CD4-positive, alpha-beta T cell (primary cell): ENCODE measurements around the gene CTNNA3. TPM values are rescaled to one million over a fixed set of nuclear protein-coding genes. Genes with fewer than 3 reads are reported as not detected.

ENCODE experiments used
- ATAC-seq: fragments of 200-7000 bp; cut with Tn5 transposase; one replicate; pipeline ENCODE4 v1.10.0; 2022; ENCODE audit warnings: mild to moderate bottlenecking; ENCODE audit not compliant: poor library complexity
- CTCF ChIA-PET: fragments of 350-600 bp; sonication (Branson Sonifier 250); formaldehyde crosslinking; loops from one replicate; lab custom pipeline; 2021; ENCODE audit warnings: antibody characterized with exemption, inconsistent platforms; lab: Charles Lee
- POLR2A ChIA-PET: fragments of 350-600 bp; sonication (Branson Sonifier 250); formaldehyde crosslinking; loops from one replicate; lab custom pipeline; 2021; ENCODE audit warnings: antibody characterized with exemption, inconsistent platforms; lab: Charles Lee
- DNase-seq, 14 experiments: peaks; one replicate each; pipeline ENCODE4 v3.0.0-alpha.2; 2013 to 2020; ENCODE audit warnings: mixed read lengths in 2 of 14
- H3K27ac ChIP-seq, 2 donors: one replicate each; pipeline versions ENCODE4 v1.5.1 to v1.7.0; 2013; ENCODE audit warnings: low read length in 2 of 2, low read depth in 1 of 2, mild to moderate bottlenecking in 1 of 2
- H3K27me3 ChIP-seq, 2 experiments: 1 replicate in 1 of 2; 2 replicates in 1 of 2; pipeline versions ENCODE4 v1.6.1 to v1.7.0; 2013; ENCODE audit warnings: low read length in 2 of 2, control low read depth in 1 of 2, mild to moderate bottlenecking in 1 of 2, moderate library complexity in 1 of 2; ENCODE audit not compliant: insufficient read depth in 2 of 2, control insufficient read depth in 1 of 2
- H3K36me3 ChIP-seq: one replicate; pipeline ENCODE4 v1.6.1; 2013; ENCODE audit warnings: low read length, control low read depth; ENCODE audit not compliant: insufficient read depth
- H3K4me1 ChIP-seq: one replicate; pipeline ENCODE4 v1.6.1; 2013; ENCODE audit warnings: low read length, control low read depth; ENCODE audit not compliant: insufficient read depth
- H3K4me3 ChIP-seq: one replicate; pipeline ENCODE4 v1.5.1; 2013; ENCODE audit warnings: mild to moderate bottlenecking, low read length, moderate library complexity
- H3K9me3 ChIP-seq, 2 experiments: 1 replicate in 1 of 2; 2 replicates in 1 of 2; pipeline versions ENCODE4 v1.6.1 to v1.7.0; 2013; ENCODE audit warnings: low read length in 2 of 2, mild to moderate bottlenecking in 2 of 2, control low read depth in 1 of 2, moderate library complexity in 1 of 2; ENCODE audit not compliant: control insufficient read depth in 1 of 2, insufficient read depth in 1 of 2
- H3K27ac Mint-ChIP-seq: one replicate; pipeline ENCODE4 v1.8.0; 2020; ENCODE audit warnings: mixed read lengths
- H3K27me3 Mint-ChIP-seq: one replicate; pipeline ENCODE4 v1.8.0; 2021; ENCODE audit warnings: mixed read lengths
- H3K36me3 Mint-ChIP-seq: one replicate; pipeline ENCODE4 v1.8.0; 2021; ENCODE audit warnings: low read depth, mixed read lengths
- H3K4me1 Mint-ChIP-seq: one replicate; pipeline ENCODE4 v1.8.0; 2021; ENCODE audit warnings: low read depth, mixed read lengths
- H3K4me3 Mint-ChIP-seq: one replicate; pipeline ENCODE4 v1.8.0; 2020; ENCODE audit warnings: mild to moderate bottlenecking, mixed read lengths
- H3K9me3 Mint-ChIP-seq: one replicate; pipeline ENCODE4 v1.8.0; 2020; ENCODE audit warnings: mixed read lengths
- intact Hi-C, 2 experiments: fragments of 100-400 bp; cut with DNase I in 1 of 2; cut with micrococcal nuclease in 1 of 2; formaldehyde crosslinking; loops; one replicate each; pipeline versions ENCODE4 v1.15.1 to v1.9.0; 2023 to 2025; cut with DNase I, micrococcal nuclease
- total RNA-seq, 174 experiments: library from RNA in 2 of 174; stranded (reverse) in 2 of 174; gene quantifications; one replicate each; pipeline ENCODE4 v1.2.3 and lab custom pipeline; 2021 to 2026
- TF ChIP-seq, protein P1 (sequence below): fragments of 200-600 bp; IDR thresholded peaks from one replicate; pipeline ENCODE4 v1.8.0; 2022; ENCODE audit warnings: antibody characterized with exemption, mild to moderate bottlenecking

Gene CTNNA3
- total RNA-seq, 2 experiments from 2014 or later, result 0.80 TPM; not detected in 1

DNA sequence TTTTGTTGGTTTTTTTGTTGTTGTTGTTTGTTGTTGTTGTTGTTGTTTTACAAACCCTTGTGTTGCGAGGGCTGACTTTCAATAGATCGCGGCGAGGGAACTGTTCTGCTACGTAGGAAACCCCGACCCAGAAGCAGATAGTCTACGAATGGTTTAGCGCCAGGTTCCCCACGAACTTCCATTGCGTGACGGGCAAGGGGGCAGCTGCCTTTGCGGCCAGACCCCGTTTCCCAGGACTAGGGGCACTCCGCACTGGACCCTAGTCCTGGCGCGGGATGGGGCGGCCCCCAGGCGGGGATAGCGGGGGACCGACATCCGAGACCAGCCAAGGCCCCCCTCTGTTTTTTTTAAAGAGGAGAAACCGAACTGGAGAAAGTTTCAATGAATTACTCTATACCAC lies 650.6 kb downstream of the CTNNA3 start:
- CTCF ChIA-PET, result no interaction called here
- no peak for ATAC-seq
- H3K4me1 Mint-ChIP-seq, result no peaks in the 10 kb centered on the region
- H3K9me3 Mint-ChIP-seq, result no peaks in the 10 kb centered on the region
- Histone ChIP-seq H3K4me3 (no peak overlapping the region), H3K9me3 (peaks cover 0 to 4% of the 10 kb centered on the region in 2 experiments), H3K36me3 (no peaks in the 10 kb centered on the region), H3K4me1 (no peaks in the 10 kb centered on the region), H3K27me3 (no peaks in the 10 kb centered on the region), H3K27ac (no peak overlapping the region)
- intact Hi-C loops, result no loop called here
- TF ChIP-seq, protein P1, sequence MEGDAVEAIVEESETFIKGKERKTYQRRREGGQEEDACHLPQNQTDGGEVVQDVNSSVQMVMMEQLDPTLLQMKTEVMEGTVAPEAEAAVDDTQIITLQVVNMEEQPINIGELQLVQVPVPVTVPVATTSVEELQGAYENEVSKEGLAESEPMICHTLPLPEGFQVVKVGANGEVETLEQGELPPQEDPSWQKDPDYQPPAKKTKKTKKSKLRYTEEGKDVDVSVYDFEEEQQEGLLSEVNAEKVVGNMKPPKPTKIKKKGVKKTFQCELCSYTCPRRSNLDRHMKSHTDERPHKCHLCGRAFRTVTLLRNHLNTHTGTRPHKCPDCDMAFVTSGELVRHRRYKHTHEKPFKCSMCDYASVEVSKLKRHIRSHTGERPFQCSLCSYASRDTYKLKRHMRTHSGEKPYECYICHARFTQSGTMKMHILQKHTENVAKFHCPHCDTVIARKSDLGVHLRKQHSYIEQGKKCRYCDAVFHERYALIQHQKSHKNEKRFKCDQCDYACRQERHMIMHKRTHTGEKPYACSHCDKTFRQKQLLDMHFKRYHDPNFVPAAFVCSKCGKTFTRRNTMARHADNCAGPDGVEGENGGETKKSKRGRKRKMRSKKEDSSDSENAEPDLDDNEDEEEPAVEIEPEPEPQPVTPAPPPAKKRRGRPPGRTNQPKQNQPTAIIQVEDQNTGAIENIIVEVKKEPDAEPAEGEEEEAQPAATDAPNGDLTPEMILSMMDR, result no peak
- H3K27ac Mint-ChIP-seq, result no peak overlapping the region
- POLR2A ChIA-PET, result no interaction called here
- H3K4me3 Mint-ChIP-seq, result no peak overlapping the region
- H3K36me3 Mint-ChIP-seq, result no peaks in the 10 kb centered on the region
- H3K27me3 Mint-ChIP-seq, result no peaks in the 10 kb centered on the region
- peak in 1 of 14 experiments; percentile 4 for DNase-seq

- Histone ChIP-seq H3K4me3 (no peak overlapping the region), H3K27ac (no peak overlapping the region), H3K27me3 (no peaks in the 10 kb centered on the region), H3K36me3 (no peaks in the 10 kb centered on the region), H3K4me1 (no peaks in the 10 kb centered on the region), H3K9me3 (peaks cover 0 to 4% of the 10 kb centered on the region in 2 experiments)
- H3K9me3 Mint-ChIP-seq, result no peaks in the 10 kb centered on the region
- ATAC-seq (no peak), DNase-seq (no peak)
- H3K36me3 Mint-ChIP-seq, result no peaks in the 10 kb centered on the region
- TF ChIP-seq, protein P1, result no peak
- no peak overlapping the region for H3K4me3 Mint-ChIP-seq
- ChIA-PET POLR2A (no interaction called here), CTCF (no interaction called here)
- no peaks in the 10 kb centered on the region for H3K4me1 Mint-ChIP-seq
- no peaks in the 10 kb centered on the region for H3K27me3 Mint-ChIP-seq
- intact Hi-C loops, result no loop called here
- H3K27ac Mint-ChIP-seq, result no peak overlapping the region
Observed at GRCh38 chr10:67043041-67043440, 653.0 kb downstream of the CTNNA3 start.

GRCh38 chr10:67036808-67037207 lies 659.2 kb downstream of the CTNNA3 start:
- ChIA-PET CTCF (no interaction called here), POLR2A (no interaction called here)

More at GRCh38 chr10:67036808-67037207, 659.2 kb downstream of the CTNNA3 start:
- Histone ChIP-seq H3K27me3 (no peaks in the 10 kb centered on the region), H3K27ac (no peak overlapping the region), H3K4me3 (no peak overlapping the region), H3K9me3 (no peaks in the 10 kb centered on the region), H3K36me3 (no peaks in the 10 kb centered on the region), H3K4me1 (no peaks in the 10 kb centered on the region)
- no peaks in the 10 kb centered on the region for H3K27me3 Mint-ChIP-seq
- TF ChIP-seq, protein P1, result no peak
- ATAC-seq (no peak), DNase-seq (peak in 1 of 14 experiments; percentile 2)
- H3K9me3 Mint-ChIP-seq, result no peaks in the 10 kb centered on the region
- no peak overlapping the region for H3K27ac Mint-ChIP-seq
- no peaks in the 10 kb centered on the region for H3K4me1 Mint-ChIP-seq
- no peaks in the 10 kb centered on the region for H3K36me3 Mint-ChIP-seq
- intact Hi-C loops, result no loop called here
- no peak overlapping the region for H3K4me3 Mint-ChIP-seq
